Astrocyte of the cerebellum (primary cell): ENCODE measurements around the gene JMJD7.

Source experiments
- DNase-seq: peaks from one replicate; pipeline ENCODE4 v3.0.0-alpha.2; 2011; ENCODE audit warnings: low read depth
- H3K4me3 ChIP-seq: 2 replicates; pipeline ENCODE4 v1.5.1; 2011; ENCODE audit warnings: mild to moderate bottlenecking, low read depth, low read length, moderate library complexity
- in situ Hi-C: cut with HindIII; loops from 2 replicates; pipeline ENCODE4 v1.10.0; 2017; ENCODE audit warnings: low sequenced_read_pairs
- TF ChIP-seq, protein P1 (sequence below): IDR thresholded peaks from 2 replicates; pipeline ENCODE4 v1.5.1; 2012; ENCODE audit warnings: low read length, low read depth, moderate library complexity, mild to moderate bottlenecking; ENCODE audit errors: missing control alignments

The JMJD7 gene

DNA sequence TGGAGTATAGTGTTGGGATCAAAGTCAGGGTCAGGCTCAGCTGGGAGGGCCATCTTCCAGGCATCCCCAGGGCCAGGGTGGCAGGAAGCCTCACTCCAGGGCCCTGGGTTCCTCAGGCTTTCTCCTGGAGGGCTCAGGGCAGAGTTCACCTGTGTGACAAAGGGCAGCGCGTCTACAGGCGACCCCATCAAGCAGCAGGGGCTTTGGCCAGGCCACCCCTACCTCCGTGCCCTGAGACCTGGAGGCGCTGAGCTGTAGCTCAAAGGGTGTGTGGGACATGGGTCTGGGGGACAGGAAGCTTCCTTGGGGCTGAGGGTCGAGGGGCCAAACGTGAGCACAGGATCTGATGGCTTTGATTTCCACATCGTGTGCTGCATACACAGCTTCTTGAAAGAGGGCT is 53.2 kb downstream of the JMJD7 start:
- TF ChIP-seq, protein P1, sequence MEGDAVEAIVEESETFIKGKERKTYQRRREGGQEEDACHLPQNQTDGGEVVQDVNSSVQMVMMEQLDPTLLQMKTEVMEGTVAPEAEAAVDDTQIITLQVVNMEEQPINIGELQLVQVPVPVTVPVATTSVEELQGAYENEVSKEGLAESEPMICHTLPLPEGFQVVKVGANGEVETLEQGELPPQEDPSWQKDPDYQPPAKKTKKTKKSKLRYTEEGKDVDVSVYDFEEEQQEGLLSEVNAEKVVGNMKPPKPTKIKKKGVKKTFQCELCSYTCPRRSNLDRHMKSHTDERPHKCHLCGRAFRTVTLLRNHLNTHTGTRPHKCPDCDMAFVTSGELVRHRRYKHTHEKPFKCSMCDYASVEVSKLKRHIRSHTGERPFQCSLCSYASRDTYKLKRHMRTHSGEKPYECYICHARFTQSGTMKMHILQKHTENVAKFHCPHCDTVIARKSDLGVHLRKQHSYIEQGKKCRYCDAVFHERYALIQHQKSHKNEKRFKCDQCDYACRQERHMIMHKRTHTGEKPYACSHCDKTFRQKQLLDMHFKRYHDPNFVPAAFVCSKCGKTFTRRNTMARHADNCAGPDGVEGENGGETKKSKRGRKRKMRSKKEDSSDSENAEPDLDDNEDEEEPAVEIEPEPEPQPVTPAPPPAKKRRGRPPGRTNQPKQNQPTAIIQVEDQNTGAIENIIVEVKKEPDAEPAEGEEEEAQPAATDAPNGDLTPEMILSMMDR = no peak
- no peak for DNase-seq
- H3K4me3 ChIP-seq = no peak overlapping the region
- in situ Hi-C loops = loop anchor here (25.0 kb wide), 1 partner anchor 94 kb away; no protein-coding TSS in a partner anchor

DNA sequence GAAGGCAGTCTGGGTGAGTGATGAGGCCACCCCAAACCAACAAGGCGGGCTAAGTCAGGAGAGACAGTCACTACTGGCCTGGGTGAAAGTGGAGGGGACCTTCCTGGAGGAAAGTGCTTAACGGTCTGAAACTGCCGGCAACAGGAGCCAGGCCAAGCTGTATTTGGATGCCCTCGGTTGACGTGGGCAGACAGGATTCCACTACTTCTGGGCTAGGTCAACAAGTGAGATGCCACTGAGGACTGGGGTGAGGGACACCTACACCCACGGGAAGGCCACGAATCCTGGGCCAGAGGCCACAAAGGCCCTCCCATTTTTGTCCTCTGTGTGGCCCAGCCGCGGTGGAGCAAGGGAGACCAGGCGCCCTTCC is 53.6 kb downstream of the JMJD7 start:
- TF ChIP-seq, protein P1 = no peak
- H3K4me3 ChIP-seq = no peak overlapping the region

DNA sequence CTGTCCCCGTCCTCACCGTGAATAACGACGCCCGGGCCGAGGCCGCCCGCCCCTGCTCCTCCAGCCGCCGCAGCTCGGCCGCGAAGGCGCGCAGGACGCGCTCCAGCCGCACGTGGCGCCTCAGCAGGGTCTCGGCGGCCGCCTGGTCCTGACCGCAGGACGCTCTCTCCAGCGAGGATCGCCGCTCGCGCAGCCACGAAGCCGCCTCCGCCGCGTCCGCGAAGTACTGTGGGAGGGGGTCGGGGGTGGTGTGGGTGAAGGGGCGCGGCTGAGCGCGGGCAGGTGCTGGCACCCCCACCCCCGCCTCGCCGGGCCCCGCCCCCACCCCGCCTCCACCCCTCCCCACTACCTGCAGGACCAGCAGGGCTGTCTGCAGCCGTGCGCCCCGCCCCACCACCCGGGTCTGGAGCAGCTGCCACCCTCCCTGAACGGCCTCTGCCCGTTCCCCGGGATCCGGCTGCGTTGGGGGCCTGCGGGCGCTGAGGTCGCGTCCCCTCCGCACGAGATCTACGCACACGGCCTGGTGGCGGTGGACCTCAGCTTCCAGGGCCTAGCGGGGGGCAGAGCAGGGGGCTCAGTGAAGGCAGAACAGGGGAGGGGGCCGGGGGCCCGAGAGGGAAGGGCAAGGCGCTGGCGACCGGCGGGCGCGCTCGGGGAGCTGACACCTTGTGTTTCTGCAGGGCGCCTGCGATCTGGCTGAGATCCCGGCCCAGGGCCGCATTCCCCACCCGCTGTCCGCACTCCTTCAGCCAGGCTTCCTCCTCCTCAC is 54.2 kb downstream of the JMJD7 start:
- H3K4me3 ChIP-seq = peak overlapping the region; percentile 15
- no peak for DNase-seq
- TF ChIP-seq, protein P1 = no peak
- in situ Hi-C loops = loop anchor here (25.0 kb wide), 1 partner anchor 95 kb away; no protein-coding TSS in a partner anchor

More for the DNA sequence above, 53.6 kb downstream of the JMJD7 start:
- no peak for DNase-seq
- in situ Hi-C loops = loop anchor here (25.0 kb wide), 1 partner anchor 94 kb away; no protein-coding TSS in a partner anchor

DNA sequence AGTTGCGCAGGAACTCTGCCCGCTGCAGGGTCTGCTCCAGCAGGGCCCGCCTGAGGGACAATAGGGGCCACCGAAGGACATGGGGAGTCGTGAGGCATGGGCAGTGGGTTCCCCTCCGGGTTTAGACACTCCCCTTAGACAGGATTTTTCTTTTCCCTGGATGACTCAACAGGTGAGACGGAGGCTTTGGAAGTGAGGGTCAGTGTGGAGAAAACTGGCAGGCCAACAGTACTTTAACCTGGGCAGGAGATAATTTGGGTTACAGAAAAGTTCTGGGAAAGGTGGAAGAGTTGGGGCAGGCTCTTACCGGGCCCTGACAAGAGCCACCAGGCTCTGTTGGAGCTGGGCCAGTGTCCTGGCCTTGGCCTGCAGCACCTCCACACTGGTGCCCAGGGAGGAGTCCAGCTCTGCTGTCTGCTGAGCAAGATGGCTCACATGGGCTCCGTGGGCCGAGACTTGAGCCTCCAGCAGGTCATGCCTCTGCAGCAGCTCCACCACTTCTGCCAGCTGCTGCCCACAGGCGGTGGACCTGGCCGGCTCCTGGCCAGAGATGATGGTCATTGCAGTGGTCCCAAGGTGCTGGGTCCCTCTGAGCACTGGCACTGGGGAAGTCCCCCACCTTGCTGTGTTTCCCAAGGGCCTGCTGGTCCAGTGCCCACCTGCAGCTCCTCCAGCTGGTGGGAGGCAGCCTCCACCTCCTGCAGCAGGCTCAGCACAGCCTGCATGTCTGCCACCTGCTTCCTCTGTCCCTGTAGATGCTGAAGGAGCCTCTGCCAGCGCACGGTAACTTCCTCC is 55.0 kb downstream of the JMJD7 start:
- peak overlapping the region; percentile 15 for H3K4me3 ChIP-seq
- DNase-seq = no peak
- in situ Hi-C loops = loop anchor here (25.0 kb wide), 1 partner anchor 96 kb away; no protein-coding TSS in a partner anchor
- TF ChIP-seq, protein P1 = no peak

DNA sequence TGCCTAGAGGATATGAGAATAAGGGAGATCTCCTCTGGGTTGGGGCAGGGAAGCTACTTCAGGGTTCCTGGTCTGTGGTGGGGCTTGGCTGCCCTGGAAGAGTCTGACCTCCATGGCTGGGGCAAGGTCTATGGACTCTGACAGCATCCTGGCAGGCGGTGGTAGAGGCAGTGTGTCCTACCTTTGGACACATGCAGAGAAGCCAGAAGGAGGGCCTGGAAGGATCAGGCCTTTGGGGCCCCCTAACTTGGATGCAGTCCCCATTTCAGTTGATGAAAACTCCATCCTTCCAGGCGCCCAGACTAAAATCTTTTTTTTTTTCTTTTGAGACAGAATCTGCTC is 55.6 kb downstream of the JMJD7 start:
- no peak for DNase-seq
- TF ChIP-seq, protein P1 = no peak
- in situ Hi-C loops = loop anchor here (25.0 kb wide), 1 partner anchor 96 kb away; no protein-coding TSS in a partner anchor
- no peak overlapping the region for H3K4me3 ChIP-seq

DNA sequence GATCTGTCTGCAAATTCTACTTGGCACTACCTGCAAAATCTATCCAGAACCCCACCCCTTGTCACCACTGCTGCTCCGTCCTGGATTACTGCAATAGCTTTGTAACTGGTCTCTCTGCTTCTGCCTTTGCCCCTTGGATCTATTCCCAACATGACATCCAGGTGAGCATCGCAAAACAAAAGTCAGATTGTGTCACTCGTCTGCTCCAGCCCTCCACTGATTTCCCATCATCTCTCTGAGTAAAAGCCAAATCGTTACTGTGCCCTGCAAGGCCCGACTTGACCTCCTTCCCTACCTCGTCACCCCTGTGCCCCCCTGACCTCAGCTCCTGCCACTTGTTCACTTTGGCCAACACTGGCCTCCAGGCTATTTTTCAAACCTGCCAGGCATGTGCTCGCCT is 56.6 kb downstream of the JMJD7 start:
- no peak overlapping the region for H3K4me3 ChIP-seq
- in situ Hi-C loops = loop anchor here (25.0 kb wide), 1 partner anchor 97 kb away; no protein-coding TSS in a partner anchor
- DNase-seq = no peak
- TF ChIP-seq, protein P1 = no peak
